Gastrocnemius medialis (tissue), 4 donors: ENCODE data around the gene FAM222B.

Experiments used
- POLR2A ChIP-seq, 2 donors: fragments of 450-650 bp; IDR thresholded peaks; one replicate each; pipeline ENCODE4 v1.6.1; 2017; ENCODE audit warnings: antibody characterized with exemption in 2 of 2, mild to moderate bottlenecking in 2 of 2, moderate library complexity in 2 of 2
- TF ChIP-seq, protein P1 (sequence below), 5 experiments: fragments of 450-650 bp in 3 of 5; fragments of 200-600 bp in 2 of 5; sonication (generic) in 2 of 5; IDR thresholded peaks in 4 of 5; conservative IDR thresholded peaks in 1 of 5; 1 replicate in 4 of 5; 2 replicates in 1 of 5; pipeline ENCODE4 v1.5.1; 2016 to 2019; ENCODE audit warnings: antibody characterized with exemption in 5 of 5, mild to moderate bottlenecking in 3 of 5, moderate library complexity in 3 of 5

DNA sequence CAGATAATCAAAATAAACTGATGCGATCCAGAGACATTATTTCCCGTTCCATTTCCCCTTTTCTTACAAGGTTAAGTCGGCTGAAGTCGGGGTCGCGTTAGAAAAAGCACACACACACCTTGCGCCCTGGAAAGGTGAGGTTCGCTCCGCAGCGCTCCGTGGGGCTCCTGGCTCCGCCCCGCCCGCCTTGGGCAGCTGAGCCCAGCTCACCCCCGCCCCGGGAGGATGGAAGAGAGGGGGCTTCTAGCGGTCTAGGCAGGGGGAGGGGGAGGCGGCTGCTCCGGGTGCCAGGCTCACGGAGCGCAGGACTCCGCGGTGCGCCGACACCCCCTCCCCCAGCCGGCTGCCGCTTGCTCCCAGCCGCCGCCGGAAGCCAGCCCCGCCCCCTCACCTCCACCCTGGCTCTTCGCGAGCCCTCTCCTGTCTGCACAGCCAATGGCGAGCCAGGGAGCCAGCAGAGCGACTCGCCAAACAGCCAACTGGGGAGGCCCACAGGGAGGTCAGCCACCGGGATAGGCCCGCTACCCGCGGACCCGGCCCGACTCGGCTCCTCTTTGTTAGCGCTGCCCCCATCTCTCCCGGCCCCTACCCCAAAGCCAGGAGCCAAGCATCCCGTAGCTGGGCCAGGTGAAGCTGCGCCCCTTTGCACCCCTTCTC is 30.4 kb downstream of the FAM222B start:
- TF ChIP-seq POLR2A (IDR thresholded peaks at IDR 0.05) = peak; percentile 81 to 85
- TF ChIP-seq, protein P1, sequence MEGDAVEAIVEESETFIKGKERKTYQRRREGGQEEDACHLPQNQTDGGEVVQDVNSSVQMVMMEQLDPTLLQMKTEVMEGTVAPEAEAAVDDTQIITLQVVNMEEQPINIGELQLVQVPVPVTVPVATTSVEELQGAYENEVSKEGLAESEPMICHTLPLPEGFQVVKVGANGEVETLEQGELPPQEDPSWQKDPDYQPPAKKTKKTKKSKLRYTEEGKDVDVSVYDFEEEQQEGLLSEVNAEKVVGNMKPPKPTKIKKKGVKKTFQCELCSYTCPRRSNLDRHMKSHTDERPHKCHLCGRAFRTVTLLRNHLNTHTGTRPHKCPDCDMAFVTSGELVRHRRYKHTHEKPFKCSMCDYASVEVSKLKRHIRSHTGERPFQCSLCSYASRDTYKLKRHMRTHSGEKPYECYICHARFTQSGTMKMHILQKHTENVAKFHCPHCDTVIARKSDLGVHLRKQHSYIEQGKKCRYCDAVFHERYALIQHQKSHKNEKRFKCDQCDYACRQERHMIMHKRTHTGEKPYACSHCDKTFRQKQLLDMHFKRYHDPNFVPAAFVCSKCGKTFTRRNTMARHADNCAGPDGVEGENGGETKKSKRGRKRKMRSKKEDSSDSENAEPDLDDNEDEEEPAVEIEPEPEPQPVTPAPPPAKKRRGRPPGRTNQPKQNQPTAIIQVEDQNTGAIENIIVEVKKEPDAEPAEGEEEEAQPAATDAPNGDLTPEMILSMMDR (IDR thresholded peaks at IDR 0.05 in 4 of 5, conservative IDR thresholded peaks at IDR 0.05 in 1 of 5) = no peak
